Epidermal melanocyte (primary cell): ENCODE measurements around the gene SLC6A19.
"Not testable (repeated sequence)": the region's sequence is repeated elsewhere in the genome, so short reads cannot be mapped to it uniquely, and the experiment has no call there.

Source experiments
- DNase-seq: peaks from one replicate; pipeline ENCODE4 v3.0.0; 2011; ENCODE audit warnings: low spot score; ENCODE audit not compliant: insufficient read length

Gene SLC6A19

DNA sequence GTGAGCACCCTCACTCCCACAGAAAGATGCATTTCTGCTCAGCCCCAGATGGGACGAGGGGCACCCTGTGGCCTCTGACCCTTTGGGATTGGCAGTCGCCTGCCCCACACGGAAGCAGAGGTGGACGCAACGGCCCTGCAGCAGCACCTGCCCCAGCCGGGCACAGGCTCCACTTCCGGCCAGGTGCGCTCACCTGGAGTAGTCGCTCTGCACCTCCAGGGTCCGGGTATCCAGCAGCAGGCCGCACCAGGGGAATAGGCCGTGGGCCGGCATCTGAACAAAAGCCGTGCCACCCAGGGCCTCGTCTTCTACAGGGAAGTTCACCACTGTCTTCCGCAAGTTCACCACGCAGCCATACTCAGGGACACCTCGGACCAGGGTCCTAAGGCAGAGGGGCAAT, 62.8 kb downstream of the SLC6A19 start:
- DNase-seq, result no peak

DNA sequence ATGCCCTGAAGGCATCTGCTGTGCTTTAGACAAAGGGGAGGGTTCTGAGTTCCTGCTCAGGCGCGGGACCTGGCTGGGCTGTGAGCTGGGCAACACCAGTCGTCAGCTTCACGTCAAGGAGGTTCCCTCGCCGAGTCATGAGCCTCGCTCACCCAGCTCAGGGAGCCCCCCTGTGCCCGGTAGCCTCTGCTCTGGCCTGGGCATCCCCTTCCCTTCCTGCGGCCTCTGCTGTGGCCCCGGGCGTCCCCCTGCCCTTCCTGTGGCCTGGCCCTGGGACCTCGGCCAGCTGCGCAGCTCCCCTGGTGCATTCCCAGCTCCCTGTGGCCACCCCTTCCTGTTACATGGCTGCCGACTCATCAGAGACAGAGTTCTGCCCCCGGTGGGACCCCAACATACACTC, 63.6 kb downstream of the SLC6A19 start:
- DNase-seq, result no peak

DNA sequence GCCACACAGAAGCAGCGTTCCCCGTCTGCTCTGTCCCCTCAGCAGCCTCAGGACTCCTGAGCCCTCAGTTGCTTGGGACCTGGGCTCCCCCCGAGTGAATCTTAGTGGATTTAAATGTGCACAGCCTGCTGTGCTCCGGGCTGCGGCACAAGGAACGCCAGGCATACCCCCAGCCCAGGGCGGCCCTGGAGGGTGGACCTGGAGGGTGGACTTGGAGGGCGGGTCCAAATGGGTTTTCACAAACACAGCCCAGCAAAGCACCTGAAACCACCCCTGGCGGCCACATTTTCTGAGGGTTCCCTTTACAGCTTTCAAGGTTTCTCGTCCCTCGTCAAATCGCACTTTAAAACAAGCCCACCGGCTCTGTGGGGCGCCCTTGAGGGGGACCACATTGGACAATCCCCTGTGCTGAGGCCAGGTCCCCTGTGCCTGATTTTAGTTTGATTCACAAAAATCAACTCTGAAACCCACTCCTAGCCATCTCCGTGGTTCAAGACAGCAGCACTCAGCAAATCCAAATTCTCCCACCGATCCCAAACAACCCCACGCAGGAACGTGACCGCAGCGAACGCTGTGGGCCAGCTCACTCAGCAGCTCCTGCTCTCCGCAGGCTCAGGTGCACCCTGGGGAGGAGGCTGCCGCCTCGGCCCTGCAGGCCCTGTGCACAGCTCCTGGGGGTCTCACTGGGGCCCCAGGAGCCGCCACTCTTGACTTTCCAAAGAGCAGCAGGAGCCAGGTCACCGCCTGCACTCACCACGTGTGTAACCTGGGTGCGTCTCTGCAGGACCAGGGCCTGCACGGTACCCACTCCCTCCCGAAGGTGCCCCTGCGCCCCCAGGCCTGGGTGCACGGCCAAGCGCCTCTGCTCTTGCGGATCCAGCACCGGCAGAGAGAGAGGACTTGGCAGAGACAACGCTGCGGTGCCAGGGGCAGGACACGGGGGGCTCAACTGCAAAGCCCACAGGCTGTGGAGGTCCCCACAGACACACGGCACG, 64.4 kb downstream of the SLC6A19 start:
- no peak for DNase-seq

DNA sequence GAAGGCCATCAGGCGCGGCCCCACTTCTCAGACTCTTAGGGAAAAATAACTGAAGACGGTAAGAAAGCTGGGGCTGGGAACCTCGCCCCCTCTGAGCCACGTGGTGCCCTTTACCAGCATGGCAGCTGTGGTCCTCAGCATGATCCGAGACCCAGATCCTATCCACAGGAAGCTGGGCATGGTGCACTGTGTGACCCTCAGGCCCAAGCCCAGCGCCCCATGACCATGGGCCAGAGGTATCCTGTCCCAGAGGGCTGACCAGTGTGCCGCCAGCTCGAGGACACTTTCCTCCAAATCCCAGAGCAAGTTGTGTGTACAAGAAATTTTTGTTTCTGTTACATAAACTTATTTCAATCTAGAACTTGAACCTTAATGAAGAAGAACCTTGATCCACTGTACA, 65.4 kb downstream of the SLC6A19 start:
- DNase-seq, result no peak

DNA sequence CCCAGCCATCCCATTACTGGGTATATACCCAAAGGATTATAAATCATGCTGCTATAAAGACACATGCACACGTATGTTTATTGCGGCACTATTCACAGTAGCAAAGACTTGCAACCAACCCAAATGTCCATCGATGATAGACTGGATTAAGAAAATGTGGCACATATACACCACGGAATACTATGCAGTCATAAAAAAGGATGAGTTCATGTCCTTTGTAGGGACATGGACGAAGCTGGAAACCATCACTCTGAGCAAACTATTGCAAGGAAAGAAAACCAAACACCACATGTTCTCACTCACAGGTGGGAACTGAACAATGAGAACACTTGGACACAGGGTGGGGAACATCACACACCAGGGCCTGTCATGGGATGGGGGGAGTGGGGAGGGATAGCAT, 66.1 kb downstream of the SLC6A19 start:
- DNase-seq, result not testable (repeated sequence)

DNA sequence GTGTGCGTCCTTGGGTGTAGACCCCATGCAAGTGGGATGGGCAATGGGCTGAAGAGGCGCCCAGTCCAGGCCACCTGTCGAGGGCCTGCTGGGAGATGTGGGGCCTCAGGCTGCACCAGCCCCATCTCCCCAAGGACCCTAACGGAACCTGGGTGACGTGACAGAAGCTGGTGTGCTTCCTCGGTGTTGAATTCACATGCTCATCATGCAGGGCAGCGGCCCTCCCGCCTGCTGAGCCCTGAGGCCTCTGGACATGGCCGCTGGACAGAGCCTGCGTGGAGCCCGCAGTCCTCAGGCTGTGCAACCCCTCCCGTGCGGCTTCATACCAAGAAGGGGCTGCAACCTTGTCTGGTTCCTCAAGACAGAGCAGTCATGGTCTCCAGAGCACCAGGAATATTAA, 66.7 kb downstream of the SLC6A19 start:
- DNase-seq, result no peak

DNA sequence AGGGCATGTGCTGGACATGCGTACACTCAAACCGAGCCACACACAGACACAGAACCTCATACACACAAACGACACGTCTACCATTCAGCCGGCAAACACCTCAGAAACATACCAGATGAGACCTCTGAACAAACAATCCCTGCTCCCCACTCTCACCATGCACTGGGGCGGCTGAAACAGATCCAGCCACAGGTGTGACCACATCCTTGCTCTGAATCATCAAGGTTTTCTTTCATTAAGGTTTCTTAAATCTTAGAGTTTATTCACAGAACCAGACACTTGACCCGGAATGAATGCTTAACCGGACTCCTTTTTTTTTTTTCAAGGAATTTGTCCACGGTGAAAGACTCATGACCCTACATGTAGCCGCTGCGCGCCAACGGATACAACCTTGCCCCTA, 67.3 kb downstream of the SLC6A19 start:
- DNase-seq, result no peak

DNA sequence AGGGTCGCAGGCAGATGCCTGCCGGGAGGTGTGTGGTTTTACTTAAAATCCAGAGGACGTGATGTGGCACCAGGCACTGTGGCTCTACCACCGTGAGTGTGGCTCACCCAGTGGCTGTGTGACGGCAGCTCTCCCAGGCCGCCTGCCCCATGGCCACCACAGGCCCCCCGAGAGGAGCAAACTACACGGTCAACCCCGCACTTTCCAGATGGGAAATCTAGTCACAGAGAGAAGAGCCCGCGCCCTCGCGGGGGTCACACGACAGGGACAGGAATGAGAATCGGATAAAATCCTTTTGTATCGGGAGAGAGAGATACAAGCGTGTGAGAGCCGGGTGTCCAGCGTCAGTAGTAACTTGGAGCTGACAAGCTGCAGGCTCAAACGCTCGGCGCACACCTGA, 69.0 kb downstream of the SLC6A19 start:
- DNase-seq, result no peak

DNA sequence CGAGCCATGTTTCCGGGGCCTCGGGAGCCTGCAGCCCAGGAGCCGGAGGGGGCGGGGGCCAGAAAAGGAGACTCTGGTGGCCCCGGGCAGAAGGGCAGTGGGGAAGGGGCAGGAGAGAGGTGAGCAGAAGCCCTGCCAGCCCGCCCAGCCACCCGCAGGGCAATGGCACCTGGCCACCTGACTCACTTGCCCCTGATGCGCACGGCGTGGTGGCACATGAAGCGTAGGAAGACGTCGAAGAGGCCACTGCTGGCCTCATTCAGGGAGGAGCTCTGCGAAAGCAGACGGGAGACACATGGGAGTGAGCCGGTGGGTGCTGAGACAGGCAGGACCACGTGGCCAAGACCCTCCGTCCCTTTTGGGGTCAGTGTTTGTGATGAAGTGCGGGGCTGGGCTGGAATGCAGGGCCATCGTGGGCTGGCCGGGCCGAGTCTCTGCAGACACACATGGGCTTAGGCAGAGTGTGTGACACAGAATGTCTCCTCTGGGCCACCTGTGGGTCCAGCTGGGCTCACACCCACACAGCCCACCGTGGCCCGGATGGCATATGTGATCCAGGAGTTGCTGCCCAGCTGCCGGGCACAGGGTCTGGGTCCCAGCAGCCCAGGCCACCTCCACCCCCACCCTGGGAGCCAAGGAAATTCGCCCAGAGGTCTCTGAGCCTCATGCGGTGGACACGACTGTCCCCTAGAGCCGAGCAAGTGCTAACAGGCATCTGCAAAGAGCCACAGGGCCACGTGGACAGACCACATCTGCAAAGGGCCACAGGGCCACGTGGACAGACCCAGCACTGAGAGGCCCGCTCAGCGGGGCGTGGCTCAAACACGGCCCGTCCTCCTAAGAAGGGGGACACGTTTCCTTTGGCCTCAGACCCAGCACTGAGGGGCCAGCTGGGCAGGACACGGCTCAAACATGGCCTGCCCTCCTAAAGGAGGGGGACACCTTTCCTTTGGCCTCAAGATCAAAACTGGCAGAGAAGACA, 69.8 kb downstream of the SLC6A19 start:
- no peak for DNase-seq

DNA sequence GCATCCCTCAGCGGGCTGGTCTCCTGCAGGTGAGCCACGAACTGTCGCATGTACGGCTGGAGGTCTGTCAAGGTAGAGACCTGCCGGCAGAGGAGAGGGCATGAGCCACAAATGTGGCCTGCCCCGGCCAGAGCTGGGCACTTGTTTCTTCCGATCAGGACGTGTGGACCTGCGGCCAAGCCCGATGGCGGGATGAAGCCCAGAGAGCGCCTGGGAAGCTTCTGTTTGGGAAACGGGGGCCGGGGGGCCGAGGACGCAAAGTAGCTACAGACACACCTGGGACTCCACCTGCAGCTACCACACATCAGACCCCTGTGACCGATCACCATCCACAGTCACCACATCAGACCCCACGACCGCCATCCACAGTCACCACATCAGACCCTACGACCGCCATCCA, 70.8 kb downstream of the SLC6A19 start:
- DNase-seq, result no peak

DNA sequence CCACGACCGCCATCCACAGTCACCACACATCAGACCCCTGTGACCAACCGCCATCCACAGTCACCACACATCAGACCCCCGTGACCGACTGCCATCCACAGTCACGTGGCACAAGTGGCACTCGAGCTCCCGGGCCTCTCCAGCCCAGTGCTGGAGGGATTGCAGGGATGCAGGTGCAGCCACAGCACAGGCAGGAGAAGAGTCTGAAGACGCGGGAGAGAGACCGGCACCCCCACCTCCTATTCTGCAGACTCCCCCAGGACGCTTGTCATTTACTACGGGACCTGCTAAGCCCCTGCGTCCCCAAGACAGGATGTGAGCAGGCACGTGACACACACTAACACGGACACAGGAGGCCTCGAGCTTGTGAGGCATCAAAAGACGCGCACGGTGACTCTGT, 72.3 kb downstream of the SLC6A19 start:
- no peak for DNase-seq

DNA sequence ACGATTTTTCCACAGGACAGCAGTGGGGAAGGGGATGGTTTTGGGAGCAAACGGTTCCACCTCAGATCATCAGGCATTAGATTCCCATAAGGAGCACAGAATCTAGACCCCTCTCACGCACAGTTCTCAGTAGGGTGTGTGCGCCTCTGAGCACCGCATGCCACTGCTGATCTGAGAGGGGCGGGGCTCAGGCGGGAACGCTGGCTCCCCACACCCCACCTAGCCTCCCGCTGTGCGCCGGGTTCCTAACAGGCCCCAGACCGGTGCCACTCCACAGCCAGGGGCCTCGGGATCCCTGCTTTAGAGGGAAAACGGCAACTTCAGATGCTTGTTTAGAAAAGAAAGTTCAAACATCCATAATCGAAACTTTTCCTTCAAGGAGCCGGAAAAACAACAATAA, 73.1 kb downstream of the SLC6A19 start:
- no peak for DNase-seq
